Ovary (tissue), 3 donors: ENCODE data around the gene UNC13B.

Experiments
- EP300 ChIP-seq: sonication (generic); formaldehyde crosslinking; IDR thresholded peaks from one replicate; pipeline ENCODE4 v1.6.1; 2017; ENCODE audit warnings: antibody characterized with exemption
- POLR2A ChIP-seq: fragments of 450-650 bp; IDR thresholded peaks from one replicate; pipeline ENCODE4 v1.6.1; 2017; ENCODE audit warnings: antibody characterized with exemption, mild to moderate bottlenecking, moderate library complexity
- TF ChIP-seq, protein P1 (sequence below), 3 donors: fragments of 450-650 bp in 2 of 3; fragments of 200-600 bp in 1 of 3; IDR thresholded peaks; one replicate each; pipeline versions ENCODE4 v1.5.1 to v1.8.0; 2016 to 2022; ENCODE audit warnings: antibody characterized with exemption in 3 of 3, mild to moderate bottlenecking in 1 of 3
- donor health status: DM: no; HTN: no; CAD: no.

DNA sequence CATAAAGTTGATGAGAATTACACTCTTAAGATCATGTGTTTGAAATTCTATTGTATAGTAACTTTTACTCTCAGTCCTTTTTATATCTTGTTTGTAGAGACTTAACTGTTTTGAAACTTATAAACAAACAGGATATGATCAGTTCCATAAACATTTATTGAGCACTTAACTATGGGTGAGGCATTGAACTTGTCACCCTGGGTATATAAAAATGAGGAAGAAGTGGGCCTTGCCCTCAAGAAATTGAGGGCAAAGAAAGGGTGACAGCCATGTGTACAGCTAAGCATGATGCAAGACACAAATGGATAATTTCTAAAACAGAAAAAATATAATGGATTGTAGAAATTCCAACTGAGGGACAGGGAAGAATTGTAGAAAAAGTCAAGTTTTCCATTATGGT is 15.7 kb downstream of the UNC13B start:
- TF ChIP-seq, protein P1, sequence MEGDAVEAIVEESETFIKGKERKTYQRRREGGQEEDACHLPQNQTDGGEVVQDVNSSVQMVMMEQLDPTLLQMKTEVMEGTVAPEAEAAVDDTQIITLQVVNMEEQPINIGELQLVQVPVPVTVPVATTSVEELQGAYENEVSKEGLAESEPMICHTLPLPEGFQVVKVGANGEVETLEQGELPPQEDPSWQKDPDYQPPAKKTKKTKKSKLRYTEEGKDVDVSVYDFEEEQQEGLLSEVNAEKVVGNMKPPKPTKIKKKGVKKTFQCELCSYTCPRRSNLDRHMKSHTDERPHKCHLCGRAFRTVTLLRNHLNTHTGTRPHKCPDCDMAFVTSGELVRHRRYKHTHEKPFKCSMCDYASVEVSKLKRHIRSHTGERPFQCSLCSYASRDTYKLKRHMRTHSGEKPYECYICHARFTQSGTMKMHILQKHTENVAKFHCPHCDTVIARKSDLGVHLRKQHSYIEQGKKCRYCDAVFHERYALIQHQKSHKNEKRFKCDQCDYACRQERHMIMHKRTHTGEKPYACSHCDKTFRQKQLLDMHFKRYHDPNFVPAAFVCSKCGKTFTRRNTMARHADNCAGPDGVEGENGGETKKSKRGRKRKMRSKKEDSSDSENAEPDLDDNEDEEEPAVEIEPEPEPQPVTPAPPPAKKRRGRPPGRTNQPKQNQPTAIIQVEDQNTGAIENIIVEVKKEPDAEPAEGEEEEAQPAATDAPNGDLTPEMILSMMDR (IDR thresholded peaks at IDR 0.05), result no peak
- TF ChIP-seq POLR2A (no peak), EP300 (no peak)
